ENCODE data around the gene FTCD.

The FTCD gene

DNA sequence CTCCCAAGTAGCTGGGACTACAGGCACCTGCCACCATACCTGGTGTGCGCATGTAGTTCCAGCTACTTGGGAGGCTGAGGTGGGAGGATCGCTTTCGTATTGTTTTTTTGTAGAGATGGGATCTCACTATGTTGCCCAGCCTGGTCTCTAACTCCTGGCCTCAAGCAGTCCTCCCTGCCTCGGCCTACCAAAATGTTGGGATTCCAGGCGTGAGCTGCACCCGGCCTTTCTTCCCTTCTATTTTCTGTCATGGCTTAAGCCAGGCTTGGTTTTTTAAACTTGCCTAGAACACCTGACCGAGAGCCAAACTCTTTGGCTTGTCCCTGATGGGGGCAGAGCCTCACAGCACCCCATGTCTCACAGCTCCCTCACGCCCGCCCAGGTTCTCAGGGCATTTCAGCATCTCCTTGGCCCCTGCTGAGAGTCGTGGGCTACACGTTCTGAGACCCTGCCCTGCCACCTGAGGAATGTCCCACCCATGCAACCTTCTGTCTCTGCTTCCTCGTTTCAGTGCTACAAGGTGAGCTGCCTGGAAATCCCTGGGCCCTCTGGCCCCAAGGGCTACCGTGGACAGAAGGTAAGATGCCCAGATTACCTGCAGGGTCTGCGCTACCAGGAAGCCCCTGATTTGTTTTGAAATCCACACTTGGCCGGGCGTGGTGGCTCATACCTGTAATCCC is 41.7 kb downstream of the FTCD start:
- TF ChIP-seq, protein P1, sequence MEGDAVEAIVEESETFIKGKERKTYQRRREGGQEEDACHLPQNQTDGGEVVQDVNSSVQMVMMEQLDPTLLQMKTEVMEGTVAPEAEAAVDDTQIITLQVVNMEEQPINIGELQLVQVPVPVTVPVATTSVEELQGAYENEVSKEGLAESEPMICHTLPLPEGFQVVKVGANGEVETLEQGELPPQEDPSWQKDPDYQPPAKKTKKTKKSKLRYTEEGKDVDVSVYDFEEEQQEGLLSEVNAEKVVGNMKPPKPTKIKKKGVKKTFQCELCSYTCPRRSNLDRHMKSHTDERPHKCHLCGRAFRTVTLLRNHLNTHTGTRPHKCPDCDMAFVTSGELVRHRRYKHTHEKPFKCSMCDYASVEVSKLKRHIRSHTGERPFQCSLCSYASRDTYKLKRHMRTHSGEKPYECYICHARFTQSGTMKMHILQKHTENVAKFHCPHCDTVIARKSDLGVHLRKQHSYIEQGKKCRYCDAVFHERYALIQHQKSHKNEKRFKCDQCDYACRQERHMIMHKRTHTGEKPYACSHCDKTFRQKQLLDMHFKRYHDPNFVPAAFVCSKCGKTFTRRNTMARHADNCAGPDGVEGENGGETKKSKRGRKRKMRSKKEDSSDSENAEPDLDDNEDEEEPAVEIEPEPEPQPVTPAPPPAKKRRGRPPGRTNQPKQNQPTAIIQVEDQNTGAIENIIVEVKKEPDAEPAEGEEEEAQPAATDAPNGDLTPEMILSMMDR (conservative IDR thresholded peaks at IDR 0.05): no peak

DNA sequence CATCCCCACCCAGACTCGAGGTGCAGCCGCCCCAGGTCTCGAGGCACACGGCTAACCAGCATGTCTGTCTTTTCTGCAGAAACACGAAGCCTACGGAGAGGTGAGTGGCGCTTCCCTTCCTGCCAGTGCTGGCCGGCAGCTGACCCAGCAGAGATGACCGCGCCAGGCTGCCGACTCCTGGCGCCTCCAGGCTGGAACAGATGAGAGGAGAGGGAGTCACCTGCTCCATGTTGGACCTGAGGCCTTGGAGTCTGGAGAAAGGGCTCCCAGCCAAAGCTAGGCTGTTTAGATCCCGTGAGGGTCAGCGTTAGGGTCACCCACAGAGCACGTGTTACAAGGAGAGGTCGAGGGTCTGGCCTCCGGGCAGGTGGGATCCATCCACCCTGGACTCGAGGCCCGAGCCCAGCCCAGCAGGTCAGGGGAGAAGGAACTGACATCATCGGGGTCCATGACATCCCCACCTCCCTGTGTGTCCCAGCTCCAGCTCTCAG is 42.6 kb downstream of the FTCD start:
- H3K27ac ChIP-seq: no peak overlapping the region
- TF ChIP-seq, protein P1 (conservative IDR thresholded peaks at IDR 0.05): no peak

More for the DNA sequence above, 41.7 kb downstream of the FTCD start:
- no peak overlapping the region for H3K27ac ChIP-seq

- H3K27ac ChIP-seq: no peak overlapping the region
- TF ChIP-seq, protein P1 (conservative IDR thresholded peaks at IDR 0.05): no peak
These were observed 43.3 kb downstream of the FTCD start for GRCh38 chr21:46111857-46112724.

DNA sequence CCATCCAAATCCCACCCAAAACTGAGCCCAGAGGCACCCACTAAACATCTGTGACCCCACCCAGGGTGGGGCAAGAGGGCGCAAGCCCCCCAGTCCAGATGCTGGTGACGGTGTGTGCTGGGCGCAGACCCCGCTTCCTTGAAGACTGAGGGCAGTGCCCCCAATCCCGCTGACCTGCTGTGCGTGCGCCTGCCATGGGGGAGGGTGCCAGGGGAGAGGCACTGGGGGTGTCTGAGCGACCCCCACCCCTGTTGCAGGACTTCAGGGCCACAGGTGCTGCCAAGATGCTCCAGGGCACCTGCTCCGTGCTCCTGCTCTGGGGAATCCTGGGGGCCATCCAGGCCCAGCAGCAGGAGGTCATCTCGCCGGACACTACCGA is 44.2 kb downstream of the FTCD start:
- no peak overlapping the region for H3K27ac ChIP-seq
- TF ChIP-seq, protein P1 (conservative IDR thresholded peaks at IDR 0.05): no peak

DNA sequence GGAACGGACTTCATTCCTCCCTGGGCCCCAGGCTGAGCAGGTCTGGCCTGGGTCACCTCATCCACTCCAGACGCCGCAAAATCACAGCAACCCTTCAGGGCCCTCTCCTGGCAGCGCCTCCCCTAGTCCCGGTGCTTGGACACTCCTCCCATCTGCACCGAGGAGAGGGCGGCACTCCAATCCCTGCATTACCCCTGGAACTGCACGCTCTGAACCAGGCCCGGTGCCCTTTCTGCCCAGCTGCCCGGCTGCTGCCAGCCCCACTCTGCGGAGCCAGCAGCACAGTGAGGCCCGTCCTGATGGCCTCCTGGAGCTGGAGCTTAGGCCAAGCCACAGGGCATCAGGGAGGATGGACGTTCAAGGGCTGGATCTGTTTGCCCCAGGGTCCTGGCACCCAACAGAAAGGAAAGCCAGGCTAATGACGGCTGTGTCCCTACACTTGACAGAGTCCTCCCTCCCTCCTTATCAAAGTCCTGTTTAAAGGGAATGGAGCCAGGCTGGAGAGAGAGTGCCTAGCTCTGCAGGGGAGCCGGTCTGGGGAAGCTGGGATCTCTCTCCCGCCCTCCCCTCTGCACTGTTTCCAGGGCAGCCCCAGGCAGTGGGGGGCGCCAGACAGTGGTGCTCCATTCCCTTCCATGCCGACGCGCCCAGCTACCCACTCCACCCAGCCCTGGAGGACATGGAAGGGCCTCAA is 44.7 kb downstream of the FTCD start:
- H3K27ac ChIP-seq: no peak overlapping the region
- TF ChIP-seq, protein P1 (conservative IDR thresholded peaks at IDR 0.05): no peak

GRCh38 chr21:46109313-46110221 is 45.8 kb downstream of the FTCD start:
- no peak overlapping the region for H3K27ac ChIP-seq
- TF ChIP-seq, protein P1 (conservative IDR thresholded peaks at IDR 0.05): no peak
